Ramos (cell line): Measurements from ENCODE around the gene OTUB2.

Experiments used
- in situ Hi-C: fragments of 300-500 bp; cut with MboI; formaldehyde crosslinking; loops from one replicate; pipeline ENCODE4 v1.14.3; 2022; ENCODE audit warnings: low sequenced_read_pairs; ENCODE audit not compliant: unreplicated experiment

Gene OTUB2

GRCh38 chr14:94016446-94016976, 9.6 kb upstream of the OTUB2 start:
- in situ Hi-C loops = loop anchor here (25.0 kb wide), 1 partner anchor 354 kb away; no protein-coding TSS in a partner anchor

DNA sequence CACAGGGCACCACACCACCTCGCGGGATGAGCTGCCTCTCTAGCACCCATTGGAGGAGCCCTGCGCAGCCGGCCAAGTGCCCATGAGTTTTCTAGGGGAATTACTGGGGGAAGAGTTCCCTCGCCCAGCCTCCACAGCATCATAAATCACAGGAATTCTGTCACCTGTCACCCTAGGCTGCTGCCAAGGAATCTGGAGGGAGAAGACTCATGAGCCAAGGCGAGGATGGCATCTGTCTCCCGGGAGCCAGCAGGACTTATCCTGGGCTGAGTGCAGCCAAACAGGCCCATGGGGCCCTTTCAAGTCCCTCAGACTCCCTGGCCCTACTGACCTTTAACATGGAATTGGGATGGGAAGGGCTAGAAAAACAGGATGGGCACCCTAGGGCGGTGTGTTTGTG, 7.8 kb upstream of the OTUB2 start:
- in situ Hi-C loops = loop anchor here (25.0 kb wide), 1 partner anchor 356 kb away; no protein-coding TSS in a partner anchor

DNA sequence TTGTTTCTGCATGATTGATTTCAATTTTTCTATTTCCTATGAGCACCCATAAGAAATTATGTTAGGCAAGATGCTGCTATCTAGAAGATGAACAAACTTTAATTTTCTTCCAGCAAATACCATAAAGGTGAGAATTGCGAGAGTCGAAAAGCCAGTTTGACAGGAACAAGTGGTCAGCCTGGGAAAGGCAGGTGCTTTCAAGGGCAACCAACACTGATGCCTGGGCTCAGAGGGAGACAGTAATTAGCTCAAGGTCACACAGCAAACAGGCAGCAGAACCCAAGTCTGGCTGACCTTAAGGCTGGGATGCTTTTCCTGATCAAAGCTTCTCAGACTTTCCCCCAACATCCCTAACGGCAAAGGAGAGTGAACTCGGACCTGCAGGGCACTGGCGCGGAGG, 6.8 kb upstream of the OTUB2 start:
- in situ Hi-C loops = loop anchor here (25.0 kb wide), 1 partner anchor 357 kb away; no protein-coding TSS in a partner anchor

- in situ Hi-C loops = loop anchor here (25.0 kb wide), 1 partner anchor 358 kb away; no protein-coding TSS in a partner anchor
Measured at GRCh38 chr14:94020267-94020666, 5.9 kb upstream of the OTUB2 start.

DNA sequence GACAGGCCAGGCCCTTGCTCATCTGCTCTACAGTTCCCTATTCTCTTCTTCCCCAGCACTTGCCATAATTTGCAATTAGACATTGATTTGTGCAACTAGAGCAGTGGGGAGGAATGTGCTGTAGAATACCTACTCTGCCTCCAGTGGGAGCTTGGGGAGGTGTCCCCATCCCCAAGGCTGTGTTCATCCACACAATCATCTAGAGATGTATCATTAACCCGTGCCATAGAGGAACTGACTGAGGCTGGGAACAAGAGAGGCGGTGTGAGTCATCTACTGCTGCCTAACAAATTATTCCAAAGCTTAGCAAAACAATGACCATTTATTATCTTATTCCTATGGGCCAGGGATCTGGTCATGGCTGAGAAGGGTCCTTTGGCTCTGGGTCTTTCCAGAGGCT, 5.1 kb upstream of the OTUB2 start:
- in situ Hi-C loops = loop anchor here (25.0 kb wide), 1 partner anchor 359 kb away; no protein-coding TSS in a partner anchor

- in situ Hi-C loops = loop anchor here (25.0 kb wide), 1 partner anchor 359 kb away; no protein-coding TSS in a partner anchor
Measured at GRCh38 chr14:94021416-94022157, 4.6 kb upstream of the OTUB2 start.

- in situ Hi-C loops = loop anchor here (25.0 kb wide), 1 partner anchor 360 kb away; no protein-coding TSS in a partner anchor
Measured at GRCh38 chr14:94022532-94023411, 3.4 kb upstream of the OTUB2 start.

DNA sequence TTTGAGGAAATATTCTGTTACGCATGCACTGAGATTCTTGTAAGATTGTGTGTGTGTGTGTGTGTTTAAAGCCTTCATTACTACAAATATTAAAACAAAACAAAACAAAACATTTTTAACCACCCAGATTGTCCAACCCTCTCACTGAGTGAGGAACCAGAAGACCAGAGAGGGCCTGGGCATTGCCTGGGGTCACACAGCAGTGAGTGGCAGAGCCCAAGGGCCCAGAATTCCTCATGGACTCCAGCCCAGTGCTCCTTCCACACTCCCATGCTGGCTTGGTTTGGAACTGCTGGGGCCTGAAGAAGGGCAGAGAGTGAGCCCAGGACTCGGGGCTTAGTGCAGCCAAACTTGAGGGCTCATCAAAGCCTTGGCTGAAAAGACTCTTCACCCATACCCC, 1.6 kb upstream of the OTUB2 start:
- in situ Hi-C loops = loop anchor here (25.0 kb wide), 1 partner anchor 362 kb away; no protein-coding TSS in a partner anchor

- in situ Hi-C loops = loop anchor here (25.0 kb wide), 1 partner anchor 112 kb away; the partner anchor contains the start of gene IFI27L2
Measured at GRCh38 chr14:94025720-94026119, 420 bp upstream of the OTUB2 start.

DNA sequence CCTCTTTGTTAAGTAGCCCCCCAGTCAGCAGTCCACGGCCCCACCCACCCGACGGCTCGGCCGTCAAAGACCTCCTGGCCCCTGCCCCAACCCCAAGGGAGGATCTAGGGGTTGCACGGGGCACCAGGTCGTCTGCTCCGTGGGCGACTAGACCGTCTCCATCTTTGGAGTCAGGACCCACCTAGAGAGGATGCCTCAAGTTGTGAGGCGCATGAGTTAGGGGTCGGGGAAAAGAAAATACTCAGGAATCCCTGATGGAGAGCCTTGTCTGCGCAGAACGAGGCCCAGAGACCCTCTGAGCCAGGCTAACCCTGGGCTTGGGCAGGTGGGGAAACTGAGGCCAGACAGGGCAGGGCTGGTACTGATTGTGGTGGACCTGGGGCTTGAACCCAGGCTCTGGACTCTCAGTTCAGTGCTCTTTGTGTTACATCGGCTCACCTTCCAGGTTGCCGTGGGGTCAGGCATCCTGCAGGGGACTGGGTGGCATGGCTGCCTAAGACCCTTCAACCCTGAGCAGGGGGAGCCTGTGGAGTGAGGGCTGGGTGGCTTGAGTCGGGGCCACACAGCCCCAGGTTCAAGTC, 839 bp downstream of the OTUB2 start:
- in situ Hi-C loops = loop anchor here (25.0 kb wide), 1 partner anchor 110 kb away; the partner anchor contains the start of gene IFI27L2

DNA sequence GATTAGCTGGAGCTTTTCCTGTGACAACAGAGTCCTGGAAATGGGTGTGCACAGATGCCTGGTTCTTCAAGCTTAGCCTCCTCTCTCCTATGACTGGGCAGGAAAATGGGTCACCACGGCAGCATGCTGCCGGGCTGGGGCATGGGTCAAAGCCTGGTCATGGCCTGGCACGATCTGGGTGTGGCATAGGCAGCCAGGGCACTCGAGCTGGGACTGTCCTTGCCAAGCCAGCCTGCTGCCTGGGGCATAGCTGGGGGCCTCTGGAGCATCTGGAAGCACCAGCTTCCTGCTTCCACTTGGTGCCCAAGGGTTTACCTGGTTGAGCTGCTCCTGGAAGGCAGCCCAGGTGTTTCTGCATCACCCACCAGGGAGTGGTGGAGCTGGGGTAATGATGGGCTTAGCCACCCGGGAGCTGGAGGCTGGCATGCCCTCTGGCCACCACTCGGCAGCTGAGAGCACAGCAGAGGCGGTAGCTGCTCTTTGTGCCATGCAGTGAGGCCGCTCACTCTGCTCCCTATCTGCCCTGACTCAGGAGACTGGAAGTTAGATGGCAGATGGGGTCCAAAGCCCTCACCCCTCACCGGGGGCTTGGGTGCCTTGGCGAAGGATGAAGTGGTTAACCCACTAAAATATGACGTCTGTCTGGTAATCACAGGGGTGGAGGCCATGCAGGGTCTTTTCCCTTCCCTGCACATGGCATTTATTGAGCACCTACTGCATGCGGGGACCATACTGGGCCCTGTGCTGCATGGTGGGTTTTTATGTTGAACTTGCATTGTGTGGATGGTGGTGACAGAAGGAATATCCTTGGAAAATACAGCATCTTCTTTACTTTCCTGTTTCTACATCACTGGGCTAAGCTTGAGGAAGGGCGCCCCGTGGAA, 1.7 kb downstream of the OTUB2 start:
- in situ Hi-C loops = loop anchor here (25.0 kb wide), 1 partner anchor 109 kb away; the partner anchor contains the start of gene IFI27L2

DNA sequence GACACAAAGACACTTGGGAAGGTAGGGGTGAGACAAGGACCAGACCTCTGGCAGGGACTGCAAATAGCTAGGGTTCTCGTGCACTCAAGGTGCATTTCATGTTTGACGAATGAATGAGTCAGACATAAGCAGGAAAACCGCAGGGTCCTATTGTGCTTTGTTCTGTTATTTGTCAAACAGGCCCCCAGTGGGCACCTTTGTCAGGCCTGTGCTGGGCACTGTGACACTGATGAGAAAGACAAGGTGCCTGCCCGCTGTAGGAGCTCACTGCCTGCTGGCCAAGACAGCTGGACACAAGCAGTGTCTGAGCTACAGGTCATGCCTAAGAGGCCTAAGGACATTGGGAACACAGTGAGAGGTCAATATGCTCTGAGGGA, 2.3 kb downstream of the OTUB2 start:
- in situ Hi-C loops = loop anchor here (25.0 kb wide), 1 partner anchor 109 kb away; the partner anchor contains the start of gene IFI27L2

GRCh38 chr14:94029265-94029664, 3.1 kb downstream of the OTUB2 start:
- in situ Hi-C loops = loop anchor here (25.0 kb wide), 1 partner anchor 108 kb away; the partner anchor contains the start of gene IFI27L2

GRCh38 chr14:94029671-94030203, 3.6 kb downstream of the OTUB2 start:
- in situ Hi-C loops = loop anchor here (25.0 kb wide), 1 partner anchor 108 kb away; the partner anchor contains the start of gene IFI27L2

DNA sequence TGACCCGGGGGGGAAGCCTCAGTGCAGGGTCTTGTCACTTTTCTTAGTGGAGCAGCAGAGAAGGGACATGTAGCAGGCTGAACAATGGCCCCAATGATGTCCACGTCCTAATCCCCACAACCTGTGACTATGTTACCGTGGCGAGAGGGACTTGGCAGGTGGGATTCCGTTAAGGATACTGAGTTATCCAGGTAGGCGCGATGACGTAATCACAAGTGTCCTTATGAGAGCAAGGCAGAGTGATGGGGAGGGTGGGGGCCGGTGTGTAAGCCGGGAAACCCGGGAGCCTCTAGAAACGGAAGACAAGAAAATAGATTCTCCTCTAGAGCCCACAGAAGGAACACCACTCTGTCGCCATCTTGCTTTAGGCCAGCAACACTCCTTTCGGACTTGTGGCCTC, 4.4 kb downstream of the OTUB2 start:
- in situ Hi-C loops = loop anchor here (25.0 kb wide), 1 partner anchor 107 kb away; the partner anchor contains the start of gene IFI27L2

- in situ Hi-C loops = loop anchor here (25.0 kb wide), 1 partner anchor 106 kb away; the partner anchor contains the start of gene IFI27L2
Measured at GRCh38 chr14:94031161-94031882, 5.2 kb downstream of the OTUB2 start.

- in situ Hi-C loops = loop anchor here (25.0 kb wide), 1 partner anchor 105 kb away; the partner anchor contains the start of gene IFI27L2
Measured at GRCh38 chr14:94031883-94032279, 5.7 kb downstream of the OTUB2 start.
